K562 (cell line): Measurements from ENCODE around the gene KRT75. TPM values are rescaled to one million over a fixed set of nuclear protein-coding genes. Genes with fewer than 3 reads are reported as not detected.

Experiments used
- CLOCK ChIP-seq: fragments of 250-450 bp; sonication (Bioruptor Pico); IDR thresholded peaks from 2 replicates; pipeline ENCODE4 v1.4.0; 2020; ENCODE audit warnings: mild to moderate bottlenecking, moderate library complexity, borderline replicate concordance
- HNRNPUL1 ChIP-seq: fragments of 200-400 bp; formaldehyde crosslinking; IDR thresholded peaks from 2 replicates; pipeline ENCODE4 v1.6.1; 2017; ENCODE audit warnings: low read length
- KLF1 ChIP-seq: fragments of 450-650 bp; IDR thresholded peaks from 2 replicates; pipeline ENCODE4 v1.6.1; 2016; ENCODE audit warnings: missing genetic modification characterization, missing compliant biosample characterization
- MIER1 ChIP-seq: fragments of 450-650 bp; IDR thresholded peaks from 2 replicates; pipeline ENCODE4 v1.6.1; 2016; ENCODE audit warnings: antibody characterized with exemption, mild to moderate bottlenecking, low read depth
- PHF8 ChIP-seq: fragments of 200-600 bp; sonication (generic); IDR thresholded peaks from 2 replicates; pipeline ENCODE4 v1.6.1; 2012; ENCODE audit warnings: mixed run types, mild to moderate bottlenecking, inconsistent platforms, low read length, moderate library complexity, borderline replicate concordance
- POLR2AphosphoS5 ChIP-seq: IDR thresholded peaks from 2 replicates; pipeline ENCODE4 v1.6.1; 2011; ENCODE audit warnings: mild to moderate bottlenecking, low read depth, low read length, moderate library complexity; ENCODE audit not compliant: control insufficient read depth, insufficient read depth
- PREB ChIP-seq: sonication (generic); formaldehyde crosslinking; IDR thresholded peaks from 2 replicates; pipeline ENCODE4 v1.8.1; 2023; ENCODE audit warnings: mild to moderate bottlenecking, missing genetic modification reagents
- SIN3A ChIP-seq, 2 experiments: fragments of 150-350 bp in 1 of 2; IDR thresholded peaks; 2 replicates each; pipeline ENCODE4 v1.6.1; 2011 to 2016; ENCODE audit warnings: borderline replicate concordance in 2 of 2, low read depth in 2 of 2, low read length in 2 of 2, mild to moderate bottlenecking in 2 of 2, moderate library complexity in 2 of 2; ENCODE audit not compliant: control insufficient read depth in 1 of 2
- TAF15 ChIP-seq: fragments of 200-400 bp; formaldehyde crosslinking; IDR thresholded peaks from 2 replicates; pipeline ENCODE4 v1.6.1; 2017; ENCODE audit warnings: mild to moderate bottlenecking, low read depth, low read length, moderate library complexity
- ZNF263 ChIP-seq: sonication (generic); formaldehyde crosslinking; IDR thresholded peaks from 2 replicates; pipeline ENCODE4 v1.8.0; 2022; ENCODE audit warnings: mild to moderate bottlenecking, missing genetic modification reagents, borderline replicate concordance
- polyA plus RNA-seq, 8 experiments: library from polyadenylated mRNA; depleted of rRNA in 4 of 8; stranded (reverse) in 5 of 8; unstranded in 3 of 8; fragments of >200 nt; fragmentation: Nextera tagmentation in 2 of 8; fragmentation: Illumina TruSeq in 1 of 8; extraction: Ambion mirVana in 2 of 8; extraction: Trizol in 1 of 8; gene quantifications; 2 replicates each; pipeline versions ENCODE4 v1.2.1 to v1.2.3, GENCODE V29; 2011 to 2014; ENCODE audit warnings: inconsistent platforms in 1 of 8, missing spikeins in 1 of 8
- total RNA-seq, 7 experiments: library from RNA; depleted of rRNA in 6 of 7; stranded (reverse); fragments of >200 nt in 6 of 7; fragmentation: Illumina TruSeq in 2 of 7; extraction: Trizol in 2 of 7; gene quantifications; 2 replicates each; pipeline versions ENCODE4 v1.2.1 to v1.2.3, GENCODE V29; 2011 to 2021; ENCODE audit warnings: low replicate concordance in 1 of 7
- TF ChIP-seq, protein P1 (sequence below), 2 experiments: fragments of 450-650 bp; formaldehyde crosslinking in 1 of 2; IDR thresholded peaks; 2 replicates each; pipeline versions ENCODE4 v1.4.0 to v1.6.1; 2014 to 2020; ENCODE audit warnings: mild to moderate bottlenecking in 2 of 2, borderline replicate concordance in 1 of 2, low read depth in 1 of 2

KRT75 gene
- total and polyA plus RNA-seq, 9 of the 15 experiments (the other 6 are each of a cell fraction or from before 2014, with no cell fraction given) = not detected

DNA sequence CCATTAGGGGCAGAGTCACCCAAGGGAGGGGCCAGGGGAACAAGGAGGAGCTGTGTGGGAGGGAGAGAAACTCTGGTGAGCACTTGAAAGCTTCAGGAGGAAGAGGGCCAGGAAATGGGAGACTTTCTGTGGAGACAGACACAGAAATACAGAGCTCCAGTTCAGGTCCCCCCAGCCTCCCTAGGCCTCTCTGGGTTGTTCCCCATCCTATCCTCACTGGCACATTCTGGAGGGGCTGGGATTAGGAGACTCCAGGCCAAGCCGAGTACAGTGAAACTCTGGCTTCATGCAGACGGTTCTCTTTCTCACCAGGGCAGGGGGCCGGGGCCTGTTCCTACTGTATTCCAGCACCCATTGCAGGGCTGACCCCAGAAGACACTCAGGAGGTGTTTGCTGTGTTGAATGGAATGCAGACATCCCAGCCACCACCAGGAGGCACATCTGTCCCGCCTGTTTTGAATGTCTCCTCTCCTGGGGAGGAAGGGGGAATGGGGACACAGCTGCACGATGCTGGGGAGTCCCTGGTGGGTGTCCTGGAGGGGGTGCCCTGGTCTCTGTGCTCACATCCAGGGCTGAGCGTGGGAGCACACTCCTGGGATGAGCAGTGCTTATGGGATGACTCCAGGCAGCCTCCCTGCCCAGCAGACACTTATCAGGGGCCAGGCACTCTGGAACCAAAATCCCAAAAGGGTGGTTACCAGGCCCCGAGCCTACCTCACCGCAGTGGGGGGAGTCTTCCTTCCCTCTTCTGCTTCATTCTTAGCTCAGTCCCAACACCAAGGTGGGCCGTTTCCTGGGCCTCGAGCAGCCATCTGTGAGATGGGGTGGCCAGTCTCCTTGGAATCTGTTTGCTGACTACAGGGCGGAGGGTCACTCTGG is 43.2 kb downstream of the KRT75 start (continued):
- TF ChIP-seq, protein P1, sequence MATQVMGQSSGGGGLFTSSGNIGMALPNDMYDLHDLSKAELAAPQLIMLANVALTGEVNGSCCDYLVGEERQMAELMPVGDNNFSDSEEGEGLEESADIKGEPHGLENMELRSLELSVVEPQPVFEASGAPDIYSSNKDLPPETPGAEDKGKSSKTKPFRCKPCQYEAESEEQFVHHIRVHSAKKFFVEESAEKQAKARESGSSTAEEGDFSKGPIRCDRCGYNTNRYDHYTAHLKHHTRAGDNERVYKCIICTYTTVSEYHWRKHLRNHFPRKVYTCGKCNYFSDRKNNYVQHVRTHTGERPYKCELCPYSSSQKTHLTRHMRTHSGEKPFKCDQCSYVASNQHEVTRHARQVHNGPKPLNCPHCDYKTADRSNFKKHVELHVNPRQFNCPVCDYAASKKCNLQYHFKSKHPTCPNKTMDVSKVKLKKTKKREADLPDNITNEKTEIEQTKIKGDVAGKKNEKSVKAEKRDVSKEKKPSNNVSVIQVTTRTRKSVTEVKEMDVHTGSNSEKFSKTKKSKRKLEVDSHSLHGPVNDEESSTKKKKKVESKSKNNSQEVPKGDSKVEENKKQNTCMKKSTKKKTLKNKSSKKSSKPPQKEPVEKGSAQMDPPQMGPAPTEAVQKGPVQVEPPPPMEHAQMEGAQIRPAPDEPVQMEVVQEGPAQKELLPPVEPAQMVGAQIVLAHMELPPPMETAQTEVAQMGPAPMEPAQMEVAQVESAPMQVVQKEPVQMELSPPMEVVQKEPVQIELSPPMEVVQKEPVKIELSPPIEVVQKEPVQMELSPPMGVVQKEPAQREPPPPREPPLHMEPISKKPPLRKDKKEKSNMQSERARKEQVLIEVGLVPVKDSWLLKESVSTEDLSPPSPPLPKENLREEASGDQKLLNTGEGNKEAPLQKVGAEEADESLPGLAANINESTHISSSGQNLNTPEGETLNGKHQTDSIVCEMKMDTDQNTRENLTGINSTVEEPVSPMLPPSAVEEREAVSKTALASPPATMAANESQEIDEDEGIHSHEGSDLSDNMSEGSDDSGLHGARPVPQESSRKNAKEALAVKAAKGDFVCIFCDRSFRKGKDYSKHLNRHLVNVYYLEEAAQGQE (IDR thresholded peaks at IDR 0.05; ENCODE audit: borderline replicate concordance) = peak; percentile 24; the same call in 1 of the 2 replicates
- TF ChIP-seq, protein P1 (CRISPR knock-in tag; IDR thresholded peaks at IDR 0.05; ENCODE audit: low read depth) = no peak
- peak; percentile 63; the same call in 1 of the 2 replicates for TF ChIP-seq ZNF263 (CRISPR knock-in tag)
- no peak for TF ChIP-seq CLOCK
- no peak for TF ChIP-seq MIER1
- TF ChIP-seq SIN3A (IDR thresholded peaks at IDR 0.05; ENCODE audit: borderline replicate concordance in 2 of 2, control insufficient read depth in 1 of 2, low read depth in 2 of 2, low read length in 2 of 2) = no peak
- TF ChIP-seq TAF15 = no peak
- TF ChIP-seq PHF8 = no peak
- TF ChIP-seq POLR2AphosphoS5 = no peak
- TF ChIP-seq HNRNPUL1 = no peak
- no peak for TF ChIP-seq KLF1 (tag)
- no peak for TF ChIP-seq PREB (CRISPR knock-in tag)
- TF ChIP-seq, all 486 proteins: peak for 6
